Neural progenitor cell (in vitro differentiated cells): Measurements from ENCODE around the gene PPARA.

ENCODE experiments used
- CTCF ChIP-seq: fragments of 200-600 bp; sonication (generic); IDR thresholded peaks from 2 replicates; pipeline ENCODE4 v1.5.1; 2017; ENCODE audit warnings: antibody characterized with exemption, mild to moderate bottlenecking
- EZH2 ChIP-seq: fragments of 200-600 bp; sonication (generic); IDR thresholded peaks from 2 replicates; pipeline ENCODE4 v1.6.1; 2017; ENCODE audit warnings: antibody characterized with exemption, mild to moderate bottlenecking, moderate library complexity
- EZH2phosphoT487 ChIP-seq: fragments of 200-600 bp; sonication (generic); IDR thresholded peaks from 2 replicates; pipeline ENCODE4 v1.6.1; 2017; ENCODE audit warnings: antibody characterized with exemption

- no peak for TF ChIP-seq CTCF
- no peak for TF ChIP-seq EZH2
- no peak for TF ChIP-seq EZH2phosphoT487
These were observed 30.5 kb upstream of the PPARA start for GRCh38 chr22:46119729-46120419.
